Measurements from ENCODE around the gene SDHB. TPM values are rescaled to one million over a fixed set of nuclear protein-coding genes. Genes with fewer than 3 reads are reported as not detected.
"Not testable (repeated sequence)": the region's sequence is repeated elsewhere in the genome, so short reads cannot be mapped to it uniquely, and the experiment has no call there.

SDHB gene
- total RNA-seq, 4 donors from 2014 or later: 238 to 405 (median 328) TPM

- intact Hi-C loops (cut with DNase I; ENCODE audit: low total_unique reads) (no loop called here), in situ Hi-C loops (cut with MboI; ENCODE audit: low sequenced_read_pairs in 4 of 4) (loop anchor here in 1 of 4 donors (10.0 kb wide), 1 partner anchor 57 kb away; no protein-coding TSS in a partner anchor)
- Histone ChIP-seq H3K9me3 (no peaks in the 10 kb centered on the region), H3K27me3 (no peaks in the 10 kb centered on the region), H3K4me3 (no peak overlapping the region), H3K27ac (peak overlapping the region; percentile 74 to 85 (median 80)), H3K36me3 (peaks cover 0 to 32% of the 10 kb centered on the region in 2 donors), H3K4me1 (peaks cover 21 to 25% of the 10 kb centered on the region in 2 donors)
- TF ChIP-seq POLR2A (IDR thresholded peaks at IDR 0.05) (no peak), CTCF (IDR thresholded peaks at IDR 0.05 in 4 of 5, conservative IDR thresholded peaks at IDR 0.05 in 1 of 5) (no peak)
- peak in 1 of 2 donors; percentile 12 for DNase-seq
- no peak for ATAC-seq
Measured at GRCh38 chr1:17067465-17068240, 13.8 kb upstream of the SDHB start.

- in situ Hi-C loops (cut with MboI; ENCODE audit: low sequenced_read_pairs in 4 of 4) (loop anchor here in 1 of 4 donors (10.0 kb wide), 1 partner anchor 58 kb away; no protein-coding TSS in a partner anchor), intact Hi-C loops (cut with DNase I; ENCODE audit: low total_unique reads) (no loop called here)
- peaks cover 22 to 25% of the 10 kb centered on the region in 2 donors for H3K4me1 ChIP-seq
- no peak overlapping the region for H3K4me3 ChIP-seq
- H3K36me3 ChIP-seq: peaks cover 0 to 28% of the 10 kb centered on the region in 2 donors
- TF ChIP-seq CTCF (IDR thresholded peaks at IDR 0.05 in 4 of 5, conservative IDR thresholded peaks at IDR 0.05 in 1 of 5): no peak
- no peaks in the 10 kb centered on the region for H3K9me3 ChIP-seq
- no peaks in the 10 kb centered on the region for H3K27me3 ChIP-seq
- ATAC-seq: no peak
- H3K27ac ChIP-seq: peak overlapping the region; percentile 74 to 85 (median 80)
- no peak for DNase-seq
Measured at GRCh38 chr1:17067069-17067426, 13.2 kb upstream of the SDHB start.

- H3K4me1 ChIP-seq: peaks cover 26 to 27% of the 10 kb centered on the region in 2 donors
- H3K36me3 ChIP-seq: peaks cover 0 to 24% of the 10 kb centered on the region in 2 donors
- H3K9me3 ChIP-seq: no peaks in the 10 kb centered on the region
- intact Hi-C loops (cut with DNase I; ENCODE audit: low total_unique reads): no loop called here
- no peaks in the 10 kb centered on the region for H3K27me3 ChIP-seq
- DNase-seq: peak in 1 of 2 donors; percentile 26
- TF ChIP-seq CTCF (IDR thresholded peaks at IDR 0.05 in 4 of 5, conservative IDR thresholded peaks at IDR 0.05 in 1 of 5) (no peak), POLR2A (IDR thresholded peaks at IDR 0.05) (no peak)
- ATAC-seq: peak; percentile 67 to 70
- in situ Hi-C loops (cut with MboI; ENCODE audit: low sequenced_read_pairs in 4 of 4): loop anchor here in 1 of 4 donors (10.0 kb wide), 1 partner anchor 58 kb away; no protein-coding TSS in a partner anchor
- no peak overlapping the region for H3K4me3 ChIP-seq
- H3K27ac ChIP-seq: peak overlapping the region; percentile 74 to 85 (median 80)
Measured at GRCh38 chr1:17066361-17067068, 12.7 kb upstream of the SDHB start.

- Histone ChIP-seq H3K4me1 (peaks cover 27 to 31% of the 10 kb centered on the region in 2 donors), H3K4me3 (no peak overlapping the region), H3K27me3 (no peaks in the 10 kb centered on the region), H3K9me3 (no peaks in the 10 kb centered on the region), H3K27ac (peak overlapping the region in 3 of 4 donors; percentile 78 to 85 (median 83)), H3K36me3 (peaks cover 0 to 20% of the 10 kb centered on the region in 2 donors)
- ATAC-seq (no peak), DNase-seq (peak in 1 of 2 donors; percentile 12)
- intact Hi-C loops (cut with DNase I; ENCODE audit: low total_unique reads): no loop called here
- in situ Hi-C loops (cut with MboI; ENCODE audit: low sequenced_read_pairs in 4 of 4): loop anchor here in 1 of 4 donors (10.0 kb wide), 1 partner anchor 59 kb away; no protein-coding TSS in a partner anchor
- TF ChIP-seq POLR2A (IDR thresholded peaks at IDR 0.05): no peak
- no peak for TF ChIP-seq CTCF (IDR thresholded peaks at IDR 0.05 in 4 of 5, conservative IDR thresholded peaks at IDR 0.05 in 1 of 5)
Measured at GRCh38 chr1:17065666-17066065, 11.8 kb upstream of the SDHB start.

- H3K36me3 ChIP-seq, H3K4me3 ChIP-seq, ATAC-seq, H3K9me3 ChIP-seq, H3K27me3 ChIP-seq: not testable (repeated sequence)
- intact Hi-C loops (cut with DNase I; ENCODE audit: low total_unique reads): loop anchor here (2.0 to 5.0 kb wide), 2 partner anchors 36 to 275 kb away; no protein-coding TSS in a partner anchor
- Histone ChIP-seq H3K27ac (peak overlapping the region; percentile 76 to 85 (median 80)), H3K4me1 (peaks cover 35 to 38% of the 10 kb centered on the region in 2 donors)
- peak in 1 of 2 donors; percentile 9 for DNase-seq
- in situ Hi-C loops (cut with MboI; ENCODE audit: low sequenced_read_pairs in 4 of 4): loop anchor here (5.0 to 10.0 kb wide), 3 partner anchors 60 to 175 kb away; no protein-coding TSS in a partner anchor
Measured at GRCh38 chr1:17062751-17063150, 8.9 kb upstream of the SDHB start.

Measured in gastrocnemius medialis (tissue), 4 donors.